ENCODE data around the gene TRPM2.

The TRPM2 gene

GRCh38 chr21:44381874-44382273, 28.5 kb downstream of the TRPM2 start:
- no peak for TF ChIP-seq CTCF (IDR thresholded peaks at IDR 0.05; ENCODE audit: low read depth, low read length, missing control alignments)
- H3K4me3 ChIP-seq (ENCODE audit: low read depth, low read length): no peak overlapping the region
- no peak for DNase-seq (ENCODE audit: low read depth)

- no peak overlapping the region for H3K4me3 ChIP-seq (ENCODE audit: low read depth, low read length)
- TF ChIP-seq CTCF (IDR thresholded peaks at IDR 0.05; ENCODE audit: low read depth, low read length, missing control alignments): no peak
- DNase-seq (ENCODE audit: low read depth): no peak
Observed at GRCh38 chr21:44382536-44382935, 29.1 kb downstream of the TRPM2 start.

DNA sequence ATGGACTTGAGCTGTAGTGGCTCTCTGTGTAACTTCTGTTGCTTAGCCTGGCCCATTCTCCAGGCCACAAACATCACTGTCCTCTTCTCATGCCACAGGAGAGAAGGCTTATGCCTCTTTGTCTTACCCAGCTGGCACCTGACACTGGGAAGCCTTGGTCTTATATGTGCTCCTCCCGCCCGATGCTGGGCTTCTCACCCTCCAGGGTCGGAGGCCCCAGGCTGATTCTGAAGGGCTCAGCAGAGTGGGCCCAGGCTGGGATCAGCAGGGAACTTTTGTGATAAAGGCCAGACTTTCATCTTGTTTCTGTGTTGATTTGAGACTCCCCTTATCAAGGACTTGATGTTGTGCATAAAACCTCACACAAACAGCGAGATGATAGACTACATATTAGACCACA, 29.8 kb downstream of the TRPM2 start:
- DNase-seq (ENCODE audit: low read depth): no peak
- TF ChIP-seq CTCF (IDR thresholded peaks at IDR 0.05; ENCODE audit: low read depth, low read length, missing control alignments): no peak
- H3K4me3 ChIP-seq (ENCODE audit: low read depth, low read length): no peak overlapping the region

- H3K4me3 ChIP-seq (ENCODE audit: low read depth, low read length): no peak overlapping the region
- DNase-seq (ENCODE audit: low read depth): no peak
- TF ChIP-seq CTCF (IDR thresholded peaks at IDR 0.05; ENCODE audit: low read depth, low read length, missing control alignments): no peak
Observed at GRCh38 chr21:44384968-44385367, 31.5 kb downstream of the TRPM2 start.

DNA sequence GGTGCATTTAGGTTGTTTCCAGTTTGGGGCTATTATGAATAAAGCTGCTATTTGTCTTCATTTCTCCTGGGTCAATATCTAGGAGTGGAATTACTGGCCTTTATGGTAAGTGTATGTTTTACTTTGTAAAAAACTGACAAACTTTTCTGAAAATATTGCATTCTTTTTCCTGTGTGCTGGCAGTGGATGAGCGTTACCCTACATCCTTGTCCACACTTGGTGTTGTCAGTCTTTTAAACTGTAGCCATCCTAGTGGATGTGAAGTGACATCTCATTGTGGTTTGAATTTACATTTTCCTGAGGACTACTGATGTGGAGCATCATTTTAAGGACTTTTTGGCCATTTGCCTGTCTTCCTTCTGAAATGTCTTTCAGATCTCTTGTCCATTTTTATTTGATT, 35.9 kb downstream of the TRPM2 start:
- no peak overlapping the region for H3K4me3 ChIP-seq (ENCODE audit: low read depth, low read length)
- no peak for TF ChIP-seq CTCF (IDR thresholded peaks at IDR 0.05; ENCODE audit: low read depth, low read length, missing control alignments)
- no peak for DNase-seq (ENCODE audit: low read depth)

- no peak for TF ChIP-seq CTCF (IDR thresholded peaks at IDR 0.05; ENCODE audit: low read depth, low read length, missing control alignments)
- no peak for DNase-seq (ENCODE audit: low read depth)
- no peak overlapping the region for H3K4me3 ChIP-seq (ENCODE audit: low read depth, low read length)
Observed at GRCh38 chr21:44390886-44391285, 37.5 kb downstream of the TRPM2 start.

- no peak for TF ChIP-seq CTCF (IDR thresholded peaks at IDR 0.05; ENCODE audit: low read depth, low read length, missing control alignments)
- DNase-seq (ENCODE audit: low read depth): no peak
- H3K4me3 ChIP-seq (ENCODE audit: low read depth, low read length): no peak overlapping the region
Observed at GRCh38 chr21:44391345-44392091, 38.1 kb downstream of the TRPM2 start.
